TTC549 (cell line): ENCODE results near the gene MVD.

Experiments used
- FAIRE-seq: peaks from 2 replicates; lab custom pipeline; 2012; peaks lifted over from hg19 to GRCh38; lab: Jason Lieb, UNC

MVD gene

GRCh38 chr16:88605186-88606147 is 57.4 kb downstream of the MVD start:
- FAIRE-seq = no peak

DNA sequence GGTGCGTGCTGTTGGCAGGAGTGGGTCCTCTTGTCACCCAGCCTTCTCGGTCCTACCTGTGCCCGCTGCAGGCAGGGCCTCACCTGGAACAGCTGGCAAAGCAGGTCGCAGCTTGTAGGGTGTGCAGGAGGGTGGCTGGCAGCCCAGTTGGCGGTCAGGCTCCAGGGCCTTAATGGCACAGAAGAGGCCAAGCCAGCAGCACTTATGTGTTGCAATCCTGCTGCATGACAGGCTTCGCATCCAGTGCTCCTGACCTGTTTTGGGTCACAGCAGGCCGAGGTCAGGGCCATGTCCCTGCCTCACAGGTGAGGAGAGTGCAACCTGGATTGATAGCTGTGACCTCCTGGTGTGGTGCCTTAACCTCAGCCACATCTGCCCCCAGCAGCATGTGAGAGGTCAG is 60.8 kb downstream of the MVD start:
- FAIRE-seq = no peak
